Heart left ventricle (tissue), 16 donors: Measurements from ENCODE around the gene PRKN. TPM values are rescaled to one million over a fixed set of nuclear protein-coding genes. Genes with fewer than 3 reads are reported as not detected.

ENCODE experiments used
- ATAC-seq, 4 donors: fragments of 200-7000 bp; cut with Tn5 transposase; one replicate each; pipeline ENCODE4 v1.9.1; 2020 to 2022; ENCODE audit warnings: moderate library complexity in 4 of 4, mild to moderate bottlenecking in 3 of 4, moderate number of reproducible peaks in 1 of 4
- DNase-seq, 5 donors: peaks; one replicate each; pipeline ENCODE4 v3.0.0-alpha.2; 2020
- H3K27ac ChIP-seq, 12 donors: fragments of 200-600 bp; sonication (generic) in 4 of 12; one replicate each; pipeline versions ENCODE4 v1.5.0 to v1.8.0; 2016 to 2022; ENCODE audit warnings: mild to moderate bottlenecking in 2 of 12
- H3K27me3 ChIP-seq, 9 donors: fragments of 200-600 bp; sonication (generic) in 2 of 9; one replicate each; pipeline versions ENCODE4 v1.5.1 to v1.8.0; 2016 to 2022; ENCODE audit warnings: mild to moderate bottlenecking in 3 of 9
- H3K36me3 ChIP-seq, 9 donors: fragments of 200-600 bp; sonication (generic) in 2 of 9; one replicate each; pipeline versions ENCODE4 v1.5.0 to v1.8.0; 2018 to 2022; ENCODE audit warnings: mild to moderate bottlenecking in 2 of 9
- H3K4me1 ChIP-seq, 12 donors: fragments of 200-600 bp; sonication (generic) in 4 of 12; one replicate each; pipeline versions ENCODE4 v1.5.0 to v1.8.0; 2016 to 2022; ENCODE audit warnings: mild to moderate bottlenecking in 3 of 12
- H3K4me3 ChIP-seq, 12 donors: fragments of 200-600 bp; sonication (generic) in 4 of 12; one replicate each; pipeline versions ENCODE4 v1.5.0 to v1.8.0; 2017 to 2022; ENCODE audit warnings: mild to moderate bottlenecking in 9 of 12, moderate library complexity in 4 of 12
- H3K9me3 ChIP-seq, 12 donors: fragments of 200-600 bp; sonication (generic) in 4 of 12; one replicate each; pipeline versions ENCODE4 v1.5.0 to v1.8.0; 2016 to 2022; ENCODE audit warnings: mild to moderate bottlenecking in 1 of 12
- CTCF ChIP-seq, 12 donors: fragments of 200-600 bp; sonication (generic) in 4 of 12; IDR thresholded peaks; one replicate each; pipeline versions ENCODE4 v1.5.0 to v1.8.0; 2018 to 2022; ENCODE audit warnings: antibody characterized with exemption in 12 of 12, mild to moderate bottlenecking in 5 of 12
- POLR2A ChIP-seq, 2 donors: fragments of 450-650 bp; IDR thresholded peaks; one replicate each; pipeline ENCODE4 v1.6.1; 2017; ENCODE audit warnings: antibody characterized with exemption in 2 of 2, mild to moderate bottlenecking in 2 of 2, moderate library complexity in 2 of 2
- WGBS, 4 donors: extraction: QIAGEN DNeasy Blood & Tissue Kit in 2 of 4; methylation state at CpG; one replicate each; pipeline versions ENCODE4 v1.1.5 to v1.1.7; 2013 to 2018; 5-methylcytosine and 5-hydroxymethylcytosine counted together
- intact Hi-C, 10 donors: fragments of 100-400 bp; cut with DNase I; formaldehyde crosslinking; loops; one replicate each; pipeline versions ENCODE4 v1.11.1 to v1.14.2; 2022
- polyA plus RNA-seq, 2 donors: library from polyadenylated mRNA; stranded (reverse); fragments of 200-250 nt; gene quantifications; one replicate each; pipeline ENCODE4 v1.2.3, GENCODE V29; 2013
- total RNA-seq, 9 donors: library from RNA; depleted of rRNA in 2 of 9; stranded (reverse); fragments of >200 nt in 2 of 9; fragmentation: NEBNext Ultra II Directional in 3 of 9; extraction: Animal tissue kit (Norgen Biotek cat#: 25700) in 3 of 9; gene quantifications; one replicate each; pipeline versions ENCODE4 v1.1.0 to v1.2.4, GENCODE V29; 2016 to 2023
- donor health status: ischemic (EF 13 %, LVEDD 7.1; RV severe dilation, severe dysfunction).
- donor health status: healthy with polysubstance abuse.
- donor health status: DM: no; HTN: yes; CAD: no.
- donor health status: DM: no; HTN: no; CAD: no.
- donor health status: ischemic (EF 25% LVEDD 6.9; RV normal size, moderate dysfunction).
- donor health status: ischemic (EF 25% LVEDD 5.7; RV mildly dilated, moderate dysfunction).
- donor health status: healthy.
- donor health status: DM: yes; HTN: yes; CAD: no.
- donor health status: ischemic (EF 35%, LVEDD 5.7; RV mildly dilated, moderate dysfunction).
- donor health status: nonischemic (EF 11% LVEDD 7.7; RV severe dilation, severe dysfunction).
- donor health status: DM: yes; HTN: yes; CAD: no.
- donor health status: PGD.
- donor health status: ischemic (EF 29% LVEDD 5.4; RV normal size, mild dysfunction).
- donor health status: nonischemic (EF 23%, LVEDD 6.1; RV moderate dilation, normal function).

PRKN gene
- total and polyA plus RNA-seq, 11 donors: 3.4 to 32.5 (median 21.2) TPM

GRCh38 chr6:162683135-162683534 is 44.4 kb downstream of the PRKN start:
- intact Hi-C loops: no loop called here
- TF ChIP-seq CTCF (IDR thresholded peaks at IDR 0.05) (no peak), POLR2A (IDR thresholded peaks at IDR 0.05) (no peak)
- Histone ChIP-seq H3K9me3 (peaks cover 0 to 8% (median 0%) of the 10 kb centered on the region in 12 donors), H3K36me3 (no peaks in the 10 kb centered on the region), H3K4me1 (peaks cover 0 to 36% (median 3%) of the 10 kb centered on the region in 12 donors), H3K27ac (peak overlapping the region in 7 of 12 donors; percentile 11 to 51 (median 24)), H3K27me3 (no peaks in the 10 kb centered on the region), H3K4me3 (no peak overlapping the region)
- ATAC-seq (peak; percentile 39 to 59 (median 54)), DNase-seq (no peak)
- 40 to 46% (median 42%) methylated on average over 4 of the region's 4 CpGs for WGBS, 4 donors

- Histone ChIP-seq H3K4me3 (no peak overlapping the region), H3K4me1 (peaks cover 0 to 36% (median 3%) of the 10 kb centered on the region in 12 donors)
- WGBS, 4 donors: 80 to 95% (median 85%) methylated on average over 1 of the region's 1 CpG
Measured at GRCh38 chr6:162681447-162681846, 46.1 kb downstream of the PRKN start.

GRCh38 chr6:162680871-162681270 is 46.7 kb downstream of the PRKN start:
- no peaks in the 10 kb centered on the region for H3K27me3 ChIP-seq
- TF ChIP-seq CTCF (IDR thresholded peaks at IDR 0.05) (no peak), POLR2A (IDR thresholded peaks at IDR 0.05) (no peak)
- H3K4me3 ChIP-seq: no peak overlapping the region
- intact Hi-C loops: no loop called here
- peaks cover 0 to 36% (median 3%) of the 10 kb centered on the region in 12 donors for H3K4me1 ChIP-seq
- H3K27ac ChIP-seq: no peak overlapping the region
- DNase-seq (no peak), ATAC-seq (no peak)
- H3K36me3 ChIP-seq: no peaks in the 10 kb centered on the region
- 70 to 80% (median 73%) methylated on average over 4 of the region's 4 CpGs for WGBS, 4 donors
- peaks cover 0 to 4% (median 0%) of the 10 kb centered on the region in 12 donors for H3K9me3 ChIP-seq

More at GRCh38 chr6:162681447-162681846, 46.1 kb downstream of the PRKN start:
- TF ChIP-seq POLR2A (IDR thresholded peaks at IDR 0.05) (no peak), CTCF (IDR thresholded peaks at IDR 0.05) (no peak)
- no peaks in the 10 kb centered on the region for H3K27me3 ChIP-seq
- no peaks in the 10 kb centered on the region for H3K36me3 ChIP-seq
- intact Hi-C loops: no loop called here
- DNase-seq (no peak), ATAC-seq (no peak)
- no peak overlapping the region for H3K27ac ChIP-seq
- H3K9me3 ChIP-seq: peaks cover 0 to 4% (median 0%) of the 10 kb centered on the region in 12 donors

- DNase-seq (no peak), ATAC-seq (no peak)
- Histone ChIP-seq H3K27me3 (no peaks in the 10 kb centered on the region), H3K4me1 (peaks cover 0 to 36% (median 3%) of the 10 kb centered on the region in 12 donors), H3K27ac (no peak overlapping the region), H3K4me3 (no peak overlapping the region), H3K9me3 (peaks cover 0 to 4% (median 0%) of the 10 kb centered on the region in 12 donors), H3K36me3 (no peaks in the 10 kb centered on the region)
- TF ChIP-seq CTCF (IDR thresholded peaks at IDR 0.05): no peak
- no peak for TF ChIP-seq POLR2A (IDR thresholded peaks at IDR 0.05)
- intact Hi-C loops: no loop called here
Measured at GRCh38 chr6:162680367-162680766, 47.2 kb downstream of the PRKN start.
